22Rv1 (cell line): Measurements from ENCODE around the gene SGK1.

ENCODE experiments used
- CTCF ChIP-seq: fragments of 450-650 bp; IDR thresholded peaks from 2 replicates; pipeline ENCODE4 v1.5.1; 2017; ENCODE audit warnings: mild to moderate bottlenecking
- ZFX ChIP-seq: fragments of 450-650 bp; IDR thresholded peaks from 2 replicates; pipeline ENCODE4 v1.6.1; 2017; ENCODE audit warnings: antibody characterized with exemption, borderline replicate concordance

GRCh38 chr6:134122775-134123174 is 195.1 kb downstream of the SGK1 start:
- TF ChIP-seq CTCF (no peak), ZFX (no peak)
